Measurements from ENCODE around the gene SUOX. TPM values are rescaled to one million over a fixed set of nuclear protein-coding genes. Genes with fewer than 3 reads are reported as not detected.

Gene SUOX
- polyA plus RNA-seq, 1 donor from 2014 or later = 13.1 TPM

DNA sequence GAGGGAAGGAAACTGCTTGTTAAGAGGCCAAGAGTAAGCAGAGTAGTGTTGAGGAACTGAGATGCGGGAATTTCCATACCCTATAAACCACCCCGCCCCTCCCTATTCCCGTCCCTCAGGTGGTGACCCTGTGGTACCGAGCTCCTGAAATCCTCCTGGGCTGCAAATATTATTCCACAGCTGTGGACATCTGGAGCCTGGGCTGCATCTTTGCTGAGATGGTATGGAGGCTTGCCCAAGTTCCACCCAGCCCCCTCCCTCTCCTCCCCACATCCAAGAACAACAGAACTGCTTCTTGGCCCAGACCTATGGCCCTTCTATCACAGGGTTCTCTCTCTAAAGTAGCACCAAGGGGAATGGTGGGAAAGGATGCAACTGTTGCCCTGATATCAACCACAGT lies 27.7 kb upstream of the SUOX start:
- no peak overlapping the region for H3K4me3 ChIP-seq (ENCODE audit: low read length)
- TF ChIP-seq MXI1 (conservative IDR thresholded peaks at IDR 0.05; ENCODE audit: poor library complexity, severe bottlenecking) = no peak
- TF ChIP-seq SMC3 (conservative IDR thresholded peaks at IDR 0.05; ENCODE audit: poor library complexity) = no peak
- TF ChIP-seq, protein P1, sequence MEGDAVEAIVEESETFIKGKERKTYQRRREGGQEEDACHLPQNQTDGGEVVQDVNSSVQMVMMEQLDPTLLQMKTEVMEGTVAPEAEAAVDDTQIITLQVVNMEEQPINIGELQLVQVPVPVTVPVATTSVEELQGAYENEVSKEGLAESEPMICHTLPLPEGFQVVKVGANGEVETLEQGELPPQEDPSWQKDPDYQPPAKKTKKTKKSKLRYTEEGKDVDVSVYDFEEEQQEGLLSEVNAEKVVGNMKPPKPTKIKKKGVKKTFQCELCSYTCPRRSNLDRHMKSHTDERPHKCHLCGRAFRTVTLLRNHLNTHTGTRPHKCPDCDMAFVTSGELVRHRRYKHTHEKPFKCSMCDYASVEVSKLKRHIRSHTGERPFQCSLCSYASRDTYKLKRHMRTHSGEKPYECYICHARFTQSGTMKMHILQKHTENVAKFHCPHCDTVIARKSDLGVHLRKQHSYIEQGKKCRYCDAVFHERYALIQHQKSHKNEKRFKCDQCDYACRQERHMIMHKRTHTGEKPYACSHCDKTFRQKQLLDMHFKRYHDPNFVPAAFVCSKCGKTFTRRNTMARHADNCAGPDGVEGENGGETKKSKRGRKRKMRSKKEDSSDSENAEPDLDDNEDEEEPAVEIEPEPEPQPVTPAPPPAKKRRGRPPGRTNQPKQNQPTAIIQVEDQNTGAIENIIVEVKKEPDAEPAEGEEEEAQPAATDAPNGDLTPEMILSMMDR (IDR thresholded peaks at IDR 0.05; ENCODE audit: poor library complexity, severe bottlenecking) = no peak
- no peak for TF ChIP-seq RAD21 (conservative IDR thresholded peaks at IDR 0.05)
- no peak for TF ChIP-seq POLR2AphosphoS5 (IDR thresholded peaks at IDR 0.05)
- TF ChIP-seq, protein P2, sequence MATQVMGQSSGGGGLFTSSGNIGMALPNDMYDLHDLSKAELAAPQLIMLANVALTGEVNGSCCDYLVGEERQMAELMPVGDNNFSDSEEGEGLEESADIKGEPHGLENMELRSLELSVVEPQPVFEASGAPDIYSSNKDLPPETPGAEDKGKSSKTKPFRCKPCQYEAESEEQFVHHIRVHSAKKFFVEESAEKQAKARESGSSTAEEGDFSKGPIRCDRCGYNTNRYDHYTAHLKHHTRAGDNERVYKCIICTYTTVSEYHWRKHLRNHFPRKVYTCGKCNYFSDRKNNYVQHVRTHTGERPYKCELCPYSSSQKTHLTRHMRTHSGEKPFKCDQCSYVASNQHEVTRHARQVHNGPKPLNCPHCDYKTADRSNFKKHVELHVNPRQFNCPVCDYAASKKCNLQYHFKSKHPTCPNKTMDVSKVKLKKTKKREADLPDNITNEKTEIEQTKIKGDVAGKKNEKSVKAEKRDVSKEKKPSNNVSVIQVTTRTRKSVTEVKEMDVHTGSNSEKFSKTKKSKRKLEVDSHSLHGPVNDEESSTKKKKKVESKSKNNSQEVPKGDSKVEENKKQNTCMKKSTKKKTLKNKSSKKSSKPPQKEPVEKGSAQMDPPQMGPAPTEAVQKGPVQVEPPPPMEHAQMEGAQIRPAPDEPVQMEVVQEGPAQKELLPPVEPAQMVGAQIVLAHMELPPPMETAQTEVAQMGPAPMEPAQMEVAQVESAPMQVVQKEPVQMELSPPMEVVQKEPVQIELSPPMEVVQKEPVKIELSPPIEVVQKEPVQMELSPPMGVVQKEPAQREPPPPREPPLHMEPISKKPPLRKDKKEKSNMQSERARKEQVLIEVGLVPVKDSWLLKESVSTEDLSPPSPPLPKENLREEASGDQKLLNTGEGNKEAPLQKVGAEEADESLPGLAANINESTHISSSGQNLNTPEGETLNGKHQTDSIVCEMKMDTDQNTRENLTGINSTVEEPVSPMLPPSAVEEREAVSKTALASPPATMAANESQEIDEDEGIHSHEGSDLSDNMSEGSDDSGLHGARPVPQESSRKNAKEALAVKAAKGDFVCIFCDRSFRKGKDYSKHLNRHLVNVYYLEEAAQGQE (IDR thresholded peaks at IDR 0.05; ENCODE audit: borderline replicate concordance) = no peak
- no peak for TF ChIP-seq EP300 (conservative IDR thresholded peaks at IDR 0.05; ENCODE audit: poor library complexity, severe bottlenecking)
- no peak for TF ChIP-seq TAF1 (IDR thresholded peaks at IDR 0.05; ENCODE audit: low read depth)
- no peak for TF ChIP-seq EZH2 (IDR thresholded peaks at IDR 0.05; ENCODE audit: borderline replicate concordance, insufficient read depth, low read length, poor library complexity, severe bottlenecking)

DNA sequence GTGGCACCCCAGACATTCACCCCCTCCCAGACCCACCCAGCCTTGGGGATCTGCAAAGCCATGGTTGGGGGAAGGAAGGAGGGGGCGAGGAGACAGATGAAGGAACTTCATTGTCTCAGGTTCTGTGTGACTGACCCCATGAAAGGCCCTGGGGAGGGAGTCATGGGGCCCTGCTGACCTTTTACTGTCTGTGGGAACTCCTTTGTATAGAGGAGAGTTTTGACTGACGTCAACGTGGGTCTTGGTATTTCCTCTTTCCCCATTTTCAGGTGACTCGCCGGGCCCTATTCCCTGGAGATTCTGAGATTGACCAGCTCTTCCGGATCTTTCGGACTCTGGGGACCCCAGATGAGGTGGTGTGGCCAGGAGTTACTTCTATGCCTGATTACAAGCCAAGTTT lies 26.3 kb upstream of the SUOX start:
- Histone ChIP-seq H3K79me2 (replicated peaks; ENCODE audit: insufficient read depth, low read length) (peaks cover 27% of the 10 kb centered on the region), H3K36me3 (ENCODE audit: insufficient read depth, low read length) (no peaks in the 10 kb centered on the region), H3K27ac (ENCODE audit: low read length) (no peak overlapping the region), H3K4me2 (ENCODE audit: low read length) (no peak overlapping the region), H4K20me1 (ENCODE audit: insufficient read depth) (no peaks in the 10 kb centered on the region), H3K9ac (ENCODE audit: low read length) (no peak overlapping the region), H2AFZ (ENCODE audit: low read depth, low read length) (no peak overlapping the region), H3F3A (ENCODE audit: insufficient read depth, low read length, poor library complexity, severe bottlenecking) (no peaks in the 10 kb centered on the region), H3K27me3 (ENCODE audit: insufficient read depth, low read depth, low read length) (no peaks in the 10 kb centered on the region), H3K9me3 (ENCODE audit: low read length) (no peaks in the 10 kb centered on the region), H3K9me2 (ENCODE audit: insufficient read depth, low read length) (no peaks in the 10 kb centered on the region), H3K4me3 (ENCODE audit: low read length) (no peak overlapping the region)
- TF ChIP-seq EZH2 (IDR thresholded peaks at IDR 0.05; ENCODE audit: borderline replicate concordance, insufficient read depth, low read length, poor library complexity, severe bottlenecking) (no peak), MXI1 (conservative IDR thresholded peaks at IDR 0.05; ENCODE audit: poor library complexity, severe bottlenecking) (no peak), SMC3 (conservative IDR thresholded peaks at IDR 0.05; ENCODE audit: poor library complexity) (no peak), TAF1 (IDR thresholded peaks at IDR 0.05; ENCODE audit: low read depth) (no peak), RAD21 (conservative IDR thresholded peaks at IDR 0.05) (no peak)
- TF ChIP-seq, protein P1 (IDR thresholded peaks at IDR 0.05; ENCODE audit: poor library complexity, severe bottlenecking) = no peak

More for the DNA sequence above, 27.7 kb upstream of the SUOX start:
- Histone ChIP-seq H3F3A (ENCODE audit: insufficient read depth, low read length, poor library complexity, severe bottlenecking) (no peaks in the 10 kb centered on the region), H2AFZ (ENCODE audit: low read depth, low read length) (no peak overlapping the region), H4K20me1 (ENCODE audit: insufficient read depth) (no peaks in the 10 kb centered on the region), H3K36me3 (ENCODE audit: insufficient read depth, low read length) (no peaks in the 10 kb centered on the region), H3K27ac (ENCODE audit: low read length) (no peak overlapping the region), H3K9me3 (ENCODE audit: low read length) (no peaks in the 10 kb centered on the region), H3K9ac (ENCODE audit: low read length) (no peak overlapping the region), H3K27me3 (ENCODE audit: insufficient read depth, low read depth, low read length) (no peaks in the 10 kb centered on the region), H3K4me2 (ENCODE audit: low read length) (no peak overlapping the region), H3K79me2 (replicated peaks; ENCODE audit: insufficient read depth, low read length) (peaks cover 12% of the 10 kb centered on the region), H3K9me2 (ENCODE audit: insufficient read depth, low read length) (no peaks in the 10 kb centered on the region)
